HG02885 (cell line): ENCODE measurements around the gene TMEM45A.
"Not testable (repeated sequence)": the region's sequence is repeated elsewhere in the genome, so short reads cannot be mapped to it uniquely, and the experiment has no call there.

Source experiments
- ATAC-seq: cut with Tn5 transposase; IDR thresholded peaks from one replicate; pipeline ENCODE4 v1.9.1; 2021; ENCODE audit warnings: mild to moderate bottlenecking; ENCODE audit not compliant: unreplicated experiment, poor library complexity

Gene TMEM45A

DNA sequence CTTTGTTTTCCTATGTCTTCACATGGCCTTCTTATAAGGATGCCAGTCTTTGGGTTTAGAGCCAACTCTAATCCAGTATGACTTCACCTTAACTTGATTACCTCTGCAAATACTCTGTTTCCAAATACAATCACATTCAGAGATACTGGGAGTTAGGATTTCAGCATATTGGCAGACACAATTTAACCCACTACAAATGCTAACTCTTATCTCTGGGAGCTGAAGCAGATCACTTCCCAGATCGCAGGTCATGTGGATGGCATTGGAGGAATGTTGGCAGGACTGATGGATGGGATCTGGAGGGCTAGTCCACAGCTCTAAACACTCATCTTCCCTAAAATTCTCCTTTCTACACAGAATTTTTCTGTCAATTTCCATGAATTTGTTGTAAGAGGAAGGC lies 70.8 kb downstream of the TMEM45A start:
- ATAC-seq, result no peak

DNA sequence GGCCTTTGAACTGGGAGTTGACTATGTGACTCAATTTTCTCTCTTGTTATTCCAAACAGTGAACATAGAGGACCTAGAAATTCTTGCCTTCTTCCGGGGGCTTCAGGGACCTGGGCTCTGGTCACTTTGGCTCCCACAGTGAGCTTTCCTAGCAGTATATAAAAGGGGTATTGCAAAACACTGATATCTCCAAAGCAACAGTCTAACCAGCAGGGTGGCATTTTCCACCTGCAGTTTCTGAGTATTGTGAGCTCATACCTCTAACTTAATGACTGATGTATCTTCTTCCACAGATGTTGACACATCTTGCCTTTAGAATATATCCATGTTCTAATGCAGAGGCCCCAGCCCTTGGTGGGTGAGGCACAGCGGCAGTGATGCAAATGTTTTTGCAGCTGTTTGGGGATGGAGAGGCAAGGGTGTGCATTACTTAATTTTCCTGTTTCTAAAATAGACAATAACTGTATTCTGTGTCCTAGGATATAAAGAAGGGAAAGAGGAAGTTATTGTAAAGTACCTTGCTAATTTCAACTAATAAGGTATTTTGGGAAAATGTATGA lies 71.3 kb downstream of the TMEM45A start:
- no peak for ATAC-seq

DNA sequence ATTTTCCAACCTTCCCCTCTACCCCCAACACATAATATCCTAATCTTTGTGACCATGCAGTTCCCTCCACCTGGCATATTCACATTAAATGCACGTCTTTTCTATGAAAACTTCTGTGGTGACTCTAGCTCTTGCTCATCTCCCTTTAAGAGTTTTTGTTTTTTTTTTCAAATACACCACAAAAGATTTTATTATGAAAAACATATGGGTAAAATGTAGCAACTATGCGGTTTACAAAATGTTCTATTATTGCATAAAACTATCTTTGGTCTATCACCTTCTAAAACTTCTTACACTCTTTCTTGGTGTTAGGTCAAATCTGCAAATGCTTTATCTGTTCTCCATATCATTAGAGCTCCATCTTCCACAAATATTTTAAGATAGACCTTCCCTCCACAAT lies 78.4 kb downstream of the TMEM45A start:
- ATAC-seq, result no peak

GRCh38 chr3:100574536-100574935 lies 82.1 kb downstream of the TMEM45A start:
- ATAC-seq, result no peak

DNA sequence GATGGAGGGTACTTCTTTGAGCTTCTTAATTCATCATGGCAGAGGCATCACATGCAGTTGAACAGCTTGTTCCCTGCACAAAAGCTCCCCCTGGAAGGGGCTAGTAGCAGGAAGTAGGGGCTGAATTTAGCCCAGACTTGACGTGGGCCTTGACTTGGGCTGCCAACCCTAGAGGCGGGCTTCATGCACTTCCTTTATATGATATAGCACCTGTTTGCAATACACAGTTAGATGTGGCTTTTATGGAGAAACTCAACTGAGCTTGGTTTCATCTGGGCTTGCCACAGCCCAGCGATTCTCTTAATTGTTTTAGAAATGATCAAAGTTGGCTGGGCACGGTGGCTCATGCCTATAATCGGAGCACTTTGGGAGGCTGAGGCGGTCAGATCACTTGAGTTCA lies 83.3 kb downstream of the TMEM45A start:
- no peak for ATAC-seq

- no peak for ATAC-seq
Measured at GRCh38 chr3:100577382-100578008, 85.1 kb downstream of the TMEM45A start.

GRCh38 chr3:100578646-100579045 lies 86.2 kb downstream of the TMEM45A start:
- ATAC-seq, result no peak

DNA sequence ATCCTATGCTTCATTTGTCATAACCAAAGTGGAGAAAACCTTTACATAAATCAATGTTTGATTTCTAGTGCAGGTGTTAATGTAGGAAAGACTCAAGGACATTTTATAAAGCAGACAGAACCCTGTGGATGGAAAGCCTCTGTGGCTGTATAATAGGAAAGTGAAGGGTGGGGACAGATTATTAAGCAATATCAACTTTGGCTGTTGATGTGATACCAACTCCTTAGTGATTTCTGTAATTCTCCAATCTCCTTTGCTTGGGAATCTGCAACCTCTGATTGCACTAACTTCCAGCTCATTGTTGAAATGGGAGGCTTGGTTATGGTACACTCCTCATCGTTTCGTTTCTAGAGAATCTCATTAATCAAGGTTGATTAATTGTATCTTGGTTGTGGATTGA lies 87.7 kb downstream of the TMEM45A start:
- ATAC-seq, result no peak

DNA sequence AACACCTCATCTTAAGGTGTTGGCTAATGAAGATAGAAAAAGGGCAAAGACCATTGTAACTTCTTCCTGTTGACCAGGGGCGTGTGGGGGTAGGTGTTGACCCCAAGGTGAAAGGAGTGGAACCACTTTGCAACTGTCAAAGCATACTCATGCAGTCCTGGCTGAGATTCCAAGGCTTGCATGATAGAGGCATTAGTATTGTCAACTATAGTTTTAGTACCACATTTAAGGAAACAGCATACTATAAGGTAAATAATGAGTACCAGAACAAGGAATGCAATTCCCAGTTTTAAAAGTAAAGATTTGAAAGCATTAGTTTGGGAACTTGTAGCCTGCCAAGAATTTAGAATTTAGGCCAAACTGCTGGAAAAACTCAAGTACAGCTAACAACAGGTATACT lies 89.2 kb downstream of the TMEM45A start:
- ATAC-seq, result no peak

DNA sequence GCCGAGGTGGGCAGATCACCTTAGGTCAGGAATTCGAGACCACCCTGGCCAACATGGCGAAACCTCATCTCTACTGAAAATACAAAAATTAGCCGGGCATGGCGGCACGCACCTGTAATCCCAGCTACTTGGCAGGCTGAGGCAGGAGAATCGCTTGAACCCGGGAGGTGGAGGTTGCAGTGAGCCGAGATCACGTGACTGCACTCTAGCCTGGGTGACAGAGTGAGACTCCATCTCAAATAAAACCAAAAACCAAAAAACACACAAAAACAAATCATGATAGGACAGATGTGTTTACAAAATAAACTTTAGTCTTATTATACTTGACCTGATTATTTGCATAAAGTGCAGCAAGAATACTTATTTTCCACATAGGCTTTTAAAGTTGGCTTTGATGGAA lies 89.7 kb downstream of the TMEM45A start:
- not testable (repeated sequence) for ATAC-seq

DNA sequence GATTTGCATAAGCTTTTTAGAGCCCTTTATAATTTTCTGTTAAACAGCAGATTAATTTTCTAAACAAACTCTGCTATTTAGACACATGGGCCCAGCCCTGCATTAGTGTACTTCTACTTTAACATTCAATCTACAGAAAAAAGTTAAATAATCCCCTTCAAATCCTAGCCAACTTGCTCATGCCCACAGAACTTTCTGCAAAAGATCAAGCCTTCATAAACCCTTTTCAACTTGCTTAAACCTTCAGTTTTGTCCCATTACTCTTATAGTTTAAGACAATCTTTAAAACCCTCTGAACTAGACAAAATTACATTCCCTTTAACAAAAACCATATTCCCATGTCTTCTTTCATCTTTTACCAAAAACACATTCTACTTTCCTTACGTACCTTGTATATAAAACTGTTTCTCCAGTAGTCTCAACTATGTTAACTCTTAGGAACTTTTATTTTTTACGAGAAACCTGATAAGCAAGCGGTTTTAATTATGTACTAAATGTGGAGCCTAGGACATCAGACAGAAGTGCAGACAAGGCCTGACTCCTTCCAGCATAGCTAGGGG lies 91.8 kb downstream of the TMEM45A start:
- ATAC-seq, result no peak

- no peak for ATAC-seq
Measured at GRCh38 chr3:100586832-100587231, 94.4 kb downstream of the TMEM45A start.

DNA sequence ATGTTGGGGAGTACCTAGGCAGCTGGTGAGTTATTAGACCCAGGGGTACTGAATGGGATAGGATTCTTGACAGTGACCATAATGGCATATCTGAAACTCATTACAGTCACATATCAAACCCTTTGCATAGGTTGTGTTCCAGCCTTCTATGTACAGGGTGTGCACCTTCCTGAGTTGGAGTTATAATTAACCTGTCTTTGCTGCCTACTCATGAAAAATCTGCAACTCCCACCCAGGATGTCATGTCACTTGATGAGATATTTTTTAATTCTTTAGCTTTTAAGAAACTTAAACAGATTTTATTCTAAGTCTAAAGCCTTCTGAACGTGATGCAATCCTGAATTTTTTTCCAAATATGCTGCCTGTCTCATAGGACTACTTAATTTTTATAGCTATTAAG lies 95.8 kb downstream of the TMEM45A start:
- no peak for ATAC-seq

GRCh38 chr3:100590114-100590839 lies 97.9 kb downstream of the TMEM45A start:
- ATAC-seq, result peak; percentile 94

DNA sequence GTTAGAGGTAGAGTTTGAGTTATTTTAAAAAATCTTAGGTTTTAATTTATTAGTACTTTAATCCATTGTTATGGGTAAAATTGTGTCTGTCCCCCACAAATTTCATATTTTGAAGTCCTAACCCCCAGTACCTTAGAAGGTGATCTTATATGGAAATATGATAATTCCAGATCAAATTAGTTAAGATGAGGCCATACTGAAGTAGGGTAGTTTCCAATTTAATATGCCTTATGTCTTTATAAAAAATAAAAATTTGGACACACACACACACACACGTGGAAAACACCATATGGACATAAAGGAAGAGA lies 98.4 kb downstream of the TMEM45A start:
- ATAC-seq, result no peak

DNA sequence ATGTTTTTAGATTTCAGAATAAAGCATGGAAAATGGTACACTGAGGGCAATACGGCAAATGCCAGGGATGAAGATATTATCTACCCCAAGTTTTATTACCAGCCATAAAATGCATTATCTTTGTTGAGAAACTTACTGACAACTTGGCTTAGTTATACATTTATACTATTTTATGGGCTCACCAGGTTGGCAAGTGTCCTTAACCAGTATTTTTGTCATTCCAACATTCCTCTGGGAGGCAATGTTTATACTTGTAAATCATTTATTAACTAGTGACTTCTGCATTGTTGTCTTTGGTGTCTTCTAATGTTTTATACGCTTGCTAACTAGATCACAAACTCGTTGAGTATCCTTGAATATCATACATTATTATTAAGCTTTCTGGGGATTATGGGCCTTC lies 99.0 kb downstream of the TMEM45A start:
- no peak for ATAC-seq

DNA sequence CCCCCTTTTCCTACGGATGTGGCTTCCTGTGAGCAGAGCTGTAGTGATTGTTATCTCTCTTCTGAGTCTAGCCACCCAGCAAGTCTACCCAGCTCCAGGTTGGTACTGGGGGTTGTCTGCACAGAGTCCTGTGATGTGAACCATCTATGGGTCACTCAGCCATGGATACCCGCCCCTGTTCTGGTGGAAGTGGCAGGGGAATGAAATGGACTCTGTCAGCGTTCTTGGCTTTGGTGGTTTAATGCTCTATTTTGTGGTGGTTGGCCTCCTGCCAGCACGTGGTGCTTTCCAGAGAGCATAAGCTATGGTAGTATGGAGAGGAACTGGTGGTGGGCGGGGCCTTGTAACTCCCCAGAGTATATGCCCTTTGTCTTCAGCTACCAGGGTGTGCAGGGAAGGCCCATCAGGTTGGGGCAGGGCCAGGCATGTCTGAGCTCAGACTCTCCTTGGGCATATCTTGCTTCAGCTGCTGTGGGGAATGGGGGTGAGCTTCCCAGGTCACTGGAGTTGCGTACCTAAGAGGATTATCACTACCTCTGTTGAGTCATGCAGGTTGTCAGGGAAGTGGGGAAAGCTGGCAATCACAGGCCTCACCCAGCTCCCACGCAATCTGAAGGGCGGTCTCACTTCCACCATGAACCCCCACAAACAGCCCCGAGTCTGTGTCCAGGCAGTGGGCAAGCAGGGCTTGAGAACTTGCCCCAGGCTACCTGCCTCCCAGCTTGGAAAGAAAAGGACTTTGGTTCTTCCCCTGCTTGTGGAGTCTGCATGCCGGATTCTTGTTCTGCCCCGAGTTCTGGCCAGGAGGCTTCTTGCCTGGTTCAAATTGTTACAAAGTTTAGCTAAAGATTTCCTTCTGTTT lies 108.0 kb downstream of the TMEM45A start:
- ATAC-seq, result no peak

- peak; percentile 63 for ATAC-seq
Measured at GRCh38 chr3:100602506-100603444, 110.4 kb downstream of the TMEM45A start.

GRCh38 chr3:100603469-100603868 lies 111.0 kb downstream of the TMEM45A start:
- ATAC-seq, result peak; percentile 41

- ATAC-seq, result no peak
Measured at GRCh38 chr3:100605358-100605757, 112.9 kb downstream of the TMEM45A start.
